ENCODE data around the gene SEC24D.

Gene SEC24D

GRCh38 chr4:118749347-118749988 lies 86.5 kb downstream of the SEC24D start:
- no peak for DNase-seq

GRCh38 chr4:118746251-118746919 lies 89.5 kb downstream of the SEC24D start:
- DNase-seq = peak; percentile 15

- no peak for DNase-seq
Observed at GRCh38 chr4:118745357-118745756, 90.6 kb downstream of the SEC24D start.

DNA sequence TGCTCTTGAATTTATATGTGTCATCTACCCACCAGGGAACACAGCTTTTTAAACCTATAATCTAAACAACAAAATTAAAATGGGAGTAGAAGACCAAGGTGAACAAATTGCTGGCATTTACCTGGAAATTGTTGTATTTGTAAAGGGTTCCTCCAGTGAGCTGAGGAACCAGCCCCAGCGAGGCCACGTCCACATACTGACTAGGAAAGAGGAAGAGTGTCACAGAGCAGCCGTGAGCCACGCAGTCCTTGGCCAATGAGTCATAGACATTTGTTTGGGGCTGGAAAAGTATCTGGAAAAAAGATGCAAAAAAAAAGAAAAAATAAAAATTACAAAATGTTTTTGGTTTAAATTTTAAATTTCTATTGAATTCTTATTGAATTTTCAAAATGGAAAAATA lies 92.1 kb downstream of the SEC24D start:
- DNase-seq = no peak

DNA sequence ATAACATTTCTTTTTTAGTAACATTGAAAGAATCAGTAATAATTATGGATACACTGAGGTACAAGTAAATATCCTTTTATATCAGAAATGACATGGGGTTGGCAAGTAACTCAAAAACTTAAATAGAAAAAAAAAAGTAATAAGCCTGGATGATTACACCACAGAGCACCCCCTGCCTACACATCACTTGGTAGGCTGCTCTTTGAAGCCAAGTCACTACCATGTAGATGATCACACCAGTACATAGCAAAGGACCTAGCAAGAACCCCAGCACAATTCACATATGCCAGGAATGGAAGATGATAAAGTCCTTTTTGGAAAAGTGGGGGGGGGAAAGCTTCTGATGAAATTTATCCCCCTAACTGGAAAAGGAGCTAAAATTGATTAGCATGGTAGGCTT lies 93.9 kb downstream of the SEC24D start:
- DNase-seq = no peak

DNA sequence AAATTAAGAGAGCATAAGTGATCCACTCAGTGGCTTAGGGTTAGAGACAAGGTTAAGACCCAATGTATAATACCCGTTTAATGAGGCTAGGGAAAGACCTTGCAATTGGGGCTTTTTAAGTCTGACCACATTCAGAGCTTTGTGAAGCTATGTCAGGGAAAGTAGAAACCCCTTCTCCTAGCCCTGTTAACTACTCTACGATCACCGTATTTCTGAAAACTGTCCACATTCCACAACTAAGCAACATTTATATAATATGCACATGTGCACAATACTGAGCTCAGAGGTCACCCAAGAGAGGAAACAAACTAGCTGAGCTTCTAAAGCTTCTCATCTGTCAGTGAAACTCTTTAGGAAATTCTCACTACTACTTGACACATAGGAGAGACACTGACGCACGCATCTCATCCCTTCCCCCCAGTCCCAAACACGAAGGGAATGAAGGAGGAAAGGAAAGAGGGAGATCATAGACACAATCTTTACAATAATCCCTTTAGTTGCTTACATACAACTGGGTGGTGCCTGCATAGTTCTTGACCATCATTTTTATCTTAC lies 94.5 kb downstream of the SEC24D start:
- no peak for DNase-seq

- peak; percentile 8 for DNase-seq
Observed at GRCh38 chr4:118740869-118741268, 95.1 kb downstream of the SEC24D start.

- DNase-seq = no peak
Observed at GRCh38 chr4:118739022-118739713, 96.8 kb downstream of the SEC24D start.

DNA sequence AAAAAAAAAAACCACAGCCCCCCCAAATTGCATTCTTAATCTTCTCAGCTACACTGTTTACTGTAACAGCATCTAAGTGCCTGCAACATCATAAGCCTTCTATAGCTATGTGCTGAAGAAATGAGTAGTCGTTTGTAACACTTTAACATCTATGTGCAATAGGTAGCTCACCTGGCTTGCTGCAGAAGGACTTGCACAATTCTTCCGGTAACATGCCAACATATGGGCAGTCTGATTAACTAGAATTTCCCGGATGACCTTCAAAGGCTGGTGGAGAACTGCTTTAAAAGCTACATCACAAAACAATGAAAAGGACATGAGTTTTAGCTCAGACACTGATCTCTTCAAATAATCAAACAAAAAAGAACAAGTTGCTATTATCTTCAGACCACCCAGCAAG lies 97.8 kb downstream of the SEC24D start:
- no peak for DNase-seq

- no peak for DNase-seq
Observed at GRCh38 chr4:118736900-118737299, 99.0 kb downstream of the SEC24D start.

DNA sequence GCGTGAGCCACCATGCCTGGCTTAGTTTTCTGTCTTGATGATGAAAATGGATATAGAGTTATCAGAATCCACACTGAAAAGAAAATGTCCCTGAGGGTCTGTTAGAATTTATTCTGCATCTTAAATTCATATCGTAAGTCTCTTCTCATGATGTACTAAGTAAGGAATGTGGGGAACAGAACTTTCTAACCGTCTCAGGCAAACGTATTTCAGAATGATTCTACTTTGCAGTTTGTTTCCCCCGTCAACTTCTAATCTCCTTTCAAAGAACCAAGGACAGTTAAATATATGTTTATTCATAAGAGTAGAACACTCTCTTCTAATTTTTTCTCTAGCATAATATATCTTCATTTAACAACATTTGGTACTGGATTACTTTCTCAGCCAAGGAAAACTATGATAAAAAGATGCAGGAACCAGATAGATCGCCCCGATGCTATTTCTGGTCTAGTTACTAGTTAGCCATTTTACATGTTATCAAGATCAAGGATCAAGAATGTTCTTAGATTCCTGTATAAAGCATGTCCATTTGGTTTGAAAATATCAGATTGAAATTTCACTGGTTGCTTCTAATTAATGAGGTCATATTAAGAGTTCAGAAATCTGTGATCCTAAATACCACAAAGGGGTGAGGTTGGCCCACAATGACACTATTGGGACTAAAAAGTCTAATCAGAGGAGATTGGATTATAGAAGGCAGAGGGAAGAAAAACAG lies 101.3 kb downstream of the SEC24D start:
- DNase-seq = no peak

DNA sequence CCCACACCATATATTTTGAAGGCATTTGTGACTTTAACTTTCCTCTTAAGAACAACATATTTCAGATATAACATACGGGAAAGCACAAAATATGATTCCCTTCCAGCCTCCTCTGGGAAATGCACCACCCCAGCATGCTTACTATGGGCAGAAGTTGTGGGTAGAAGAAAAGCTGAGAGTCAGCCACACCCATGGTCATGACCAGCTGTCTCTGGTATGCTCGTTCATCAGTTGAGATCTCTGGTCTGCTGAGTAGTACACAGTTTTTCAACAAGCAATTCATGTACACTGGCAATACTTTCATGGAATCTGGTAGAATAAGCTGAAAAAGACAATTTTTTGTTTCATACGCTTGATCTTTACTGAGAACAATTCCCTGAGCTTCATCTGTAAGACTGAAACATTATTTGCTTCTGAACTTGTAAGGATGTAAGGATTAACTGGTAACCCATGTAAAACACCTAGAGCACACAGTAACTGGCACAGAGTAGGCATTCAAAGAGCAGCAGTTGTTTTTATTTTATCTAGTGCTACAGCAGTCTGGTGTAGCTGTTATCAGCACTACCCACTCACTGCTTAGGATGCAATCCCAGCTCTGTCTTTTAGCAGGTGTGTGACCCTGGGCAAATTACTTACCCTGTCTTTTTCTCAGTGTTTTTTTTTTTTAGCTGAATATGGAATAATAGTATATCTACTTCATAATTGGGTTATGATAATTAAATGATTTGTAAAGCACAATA lies 103.2 kb downstream of the SEC24D start:
- no peak for DNase-seq

- DNase-seq = no peak
Observed at GRCh38 chr4:118730683-118731082, 105.2 kb downstream of the SEC24D start.

GRCh38 chr4:118729287-118730286 lies 106.3 kb downstream of the SEC24D start:
- DNase-seq = no peak

DNA sequence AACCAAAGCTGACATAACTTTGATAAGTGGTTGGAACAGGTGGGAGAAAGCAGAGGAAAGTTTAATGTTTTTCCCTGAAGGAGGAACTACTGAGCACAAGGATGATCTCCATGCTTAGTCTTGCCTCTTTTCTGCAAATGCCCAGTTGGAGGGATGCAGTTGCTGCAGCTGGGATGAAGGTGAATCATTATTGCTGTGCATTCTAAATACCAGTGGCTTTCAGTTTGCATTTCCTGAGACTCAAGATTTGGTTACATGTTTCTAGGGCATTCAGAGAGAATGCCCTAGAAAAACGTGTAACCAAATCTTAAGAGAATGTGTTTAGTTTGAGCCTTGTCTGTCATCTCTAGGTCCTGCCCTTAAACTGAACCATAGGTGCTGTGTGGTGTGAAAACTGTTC lies 108.6 kb downstream of the SEC24D start:
- no peak for DNase-seq

DNA sequence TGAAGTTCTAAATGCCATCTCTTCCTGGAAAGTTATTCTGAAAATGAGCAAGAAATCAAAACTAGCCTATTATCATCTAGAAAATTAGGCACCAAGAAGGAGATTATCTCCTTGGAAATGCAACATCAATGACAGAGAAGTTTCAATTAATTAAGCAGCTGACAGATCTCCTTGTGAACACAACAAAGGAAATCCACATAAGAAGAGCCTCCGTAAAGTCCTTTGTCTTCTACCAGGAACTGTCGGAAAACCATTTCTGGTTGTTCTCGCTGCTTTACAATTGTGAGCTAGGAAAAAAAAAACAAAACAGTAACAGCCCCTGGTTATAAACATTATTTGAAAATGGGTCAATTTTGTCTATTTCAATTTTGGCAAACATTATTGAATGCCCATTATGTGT lies 112.6 kb downstream of the SEC24D start:
- no peak for DNase-seq

- DNase-seq = no peak
Observed at GRCh38 chr4:118721752-118722151, 114.2 kb downstream of the SEC24D start.

GRCh38 chr4:118718511-118719170 lies 117.3 kb downstream of the SEC24D start:
- no peak for DNase-seq

GRCh38 chr4:118716304-118716703 lies 119.6 kb downstream of the SEC24D start:
- DNase-seq = no peak

GRCh38 chr4:118714682-118715081 lies 121.2 kb downstream of the SEC24D start:
- no peak for DNase-seq

GRCh38 chr4:118712872-118713271 lies 123.1 kb downstream of the SEC24D start:
- no peak for DNase-seq

Data from NCI-H1105 treated with DMSO at 0.1 percent for 48 hours (cell line).